DMS79 (cell line): ENCODE results near the gene ADORA1.

ENCODE experiments used
- DNase-seq: peaks from one replicate; lab custom pipeline; 2025; lab: John Stamatoyannopoulos, UW

The ADORA1 gene

GRCh38 chr1:203093754-203094410 is 33.6 kb upstream of the ADORA1 start:
- no peak for DNase-seq

- no peak for DNase-seq
Measured at GRCh38 chr1:203095061-203095690, 32.4 kb upstream of the ADORA1 start.

DNA sequence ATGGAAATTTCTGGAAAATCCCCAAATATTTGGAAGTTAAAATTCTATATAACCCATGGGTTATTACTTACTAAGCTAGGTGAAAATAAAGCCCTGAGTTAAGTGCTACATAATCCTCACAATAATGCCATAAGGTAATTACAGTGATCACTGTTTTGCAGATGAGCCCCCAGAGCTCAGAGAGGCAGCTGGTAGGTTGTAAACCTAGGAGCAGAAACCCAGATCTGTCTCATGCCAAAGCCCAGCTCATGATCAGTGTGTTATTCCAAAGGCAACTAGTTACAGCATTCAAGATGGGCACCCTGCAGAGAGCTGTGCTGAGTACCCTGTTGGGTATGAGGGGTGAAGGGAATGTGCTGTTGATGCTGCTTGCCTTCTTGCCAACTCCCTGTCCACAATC is 31.0 kb upstream of the ADORA1 start:
- no peak for DNase-seq

DNA sequence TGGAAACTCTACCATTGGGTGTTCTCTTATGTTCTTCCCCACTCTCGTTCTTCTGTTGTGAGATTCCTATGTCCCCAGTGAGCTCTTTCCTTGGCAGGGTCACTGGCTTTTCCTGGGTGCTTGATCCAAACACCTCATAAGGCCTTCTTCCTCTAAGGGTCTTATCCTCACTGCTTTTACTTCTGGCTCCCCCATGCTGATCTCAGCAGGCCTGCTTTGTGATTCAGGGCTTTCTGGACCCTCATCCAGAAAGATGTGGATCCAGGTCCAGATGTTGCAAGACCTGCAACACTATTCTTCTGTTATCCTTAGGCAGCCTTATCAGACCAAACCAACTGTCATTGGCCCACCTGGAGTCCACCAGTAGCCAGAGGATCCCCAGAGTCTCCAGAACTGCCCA is 30.5 kb upstream of the ADORA1 start:
- DNase-seq: no peak

GRCh38 chr1:203098445-203098844 is 29.1 kb upstream of the ADORA1 start:
- no peak for DNase-seq

DNA sequence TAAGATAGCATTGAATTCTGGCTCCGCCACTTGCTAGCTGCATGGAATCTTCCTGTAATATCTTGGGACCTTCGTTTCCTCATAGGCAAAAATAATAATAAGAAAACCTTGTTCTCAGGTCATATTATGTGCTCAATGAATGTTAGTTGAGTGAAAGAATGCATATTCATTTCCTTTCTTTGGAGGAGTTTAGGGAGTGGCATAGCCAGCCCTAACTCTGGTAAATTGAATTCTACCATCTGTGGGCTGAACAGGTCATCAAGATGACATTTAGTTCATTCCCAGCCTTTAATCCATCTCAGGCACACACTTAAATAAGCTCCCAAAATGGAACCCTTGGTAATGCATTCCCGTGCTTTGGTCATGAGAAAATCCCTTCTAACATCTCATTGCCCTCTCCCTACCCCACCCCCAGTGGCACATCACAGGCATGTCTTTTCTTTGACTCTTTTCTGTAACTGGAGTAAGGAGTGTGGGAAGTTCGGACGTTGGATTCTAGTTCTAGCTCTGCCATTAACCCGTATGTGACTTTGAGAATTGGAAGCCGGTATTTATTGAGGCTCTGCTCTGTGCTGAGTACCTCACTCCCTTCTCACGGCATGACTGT is 28.5 kb upstream of the ADORA1 start:
- DNase-seq: no peak

DNA sequence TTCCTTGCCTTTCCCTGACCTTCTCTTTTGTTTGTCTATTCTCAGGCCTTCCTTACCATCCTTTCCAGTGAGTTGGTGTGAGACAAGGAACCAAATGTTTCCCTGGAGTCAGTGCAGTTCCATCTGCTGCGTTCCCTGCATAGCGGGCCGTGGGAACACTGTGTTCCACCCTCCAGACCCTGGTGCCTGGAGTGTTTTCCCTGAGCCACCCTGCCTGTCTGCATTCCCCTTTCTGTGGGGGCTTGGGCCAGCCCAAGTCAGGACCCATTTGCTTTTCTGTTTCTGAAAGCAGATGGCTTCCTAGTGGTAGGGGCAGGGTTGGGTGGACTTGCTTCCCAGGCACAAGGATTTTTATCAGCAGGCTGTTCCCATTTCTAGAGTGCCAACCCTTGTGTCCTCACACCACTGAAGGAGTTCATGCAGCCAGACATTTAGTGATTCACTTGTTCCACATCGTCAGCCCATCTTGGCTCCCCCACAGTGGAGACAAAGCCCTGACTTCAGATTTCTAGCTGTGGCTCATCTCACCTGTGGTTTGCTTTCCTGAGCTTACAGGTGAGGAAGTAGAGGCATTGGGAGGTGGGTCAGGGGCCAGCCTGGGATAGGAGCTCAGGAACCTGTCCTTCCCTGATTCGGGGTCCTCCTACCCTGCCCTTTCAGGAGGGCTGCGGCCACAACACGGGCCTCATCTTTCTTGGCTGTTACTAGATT is 27.6 kb upstream of the ADORA1 start:
- no peak for DNase-seq

GRCh38 chr1:203100516-203100869 is 27.0 kb upstream of the ADORA1 start:
- DNase-seq: no peak

DNA sequence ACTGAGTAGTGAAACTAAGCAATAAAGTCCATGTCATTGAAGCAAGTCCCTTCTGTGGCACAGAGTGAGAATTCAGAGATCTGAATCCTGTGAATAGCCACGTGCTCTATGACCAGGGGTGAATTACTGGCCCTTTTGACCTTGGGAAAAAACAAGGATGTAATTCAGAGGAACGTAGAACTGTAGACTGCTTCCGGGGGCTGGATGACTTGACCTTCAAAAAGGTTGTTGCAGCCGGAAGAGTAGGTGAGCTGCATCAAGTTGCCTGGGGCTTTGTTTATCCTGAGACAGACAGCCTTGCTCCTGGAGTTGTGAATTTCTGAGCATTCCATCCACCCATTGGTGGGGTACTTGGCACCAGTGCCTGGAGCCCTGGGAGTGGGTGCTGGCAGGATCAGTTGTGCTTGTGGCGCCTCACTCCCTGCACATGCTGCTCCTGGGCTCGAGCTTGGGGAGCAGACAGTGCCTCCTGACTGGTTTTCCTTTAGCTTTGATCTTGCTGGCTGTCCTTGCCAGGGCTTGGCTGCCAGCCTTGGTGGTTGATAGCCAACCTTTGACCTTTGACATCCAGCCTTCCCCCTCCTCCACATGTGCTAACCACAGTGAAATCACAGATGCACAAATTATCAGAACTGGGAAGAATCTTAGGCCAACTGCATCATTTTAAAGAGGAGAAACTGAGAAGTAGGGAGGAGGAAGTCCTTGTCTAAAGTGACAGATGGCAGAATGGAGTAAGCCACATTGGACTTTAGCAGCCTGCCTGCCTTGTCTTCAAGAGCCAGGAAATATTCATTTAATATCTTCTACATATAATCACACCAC is 25.5 kb upstream of the ADORA1 start:
- DNase-seq: no peak

GRCh38 chr1:203103216-203103615 is 24.3 kb upstream of the ADORA1 start:
- DNase-seq: no peak

DNA sequence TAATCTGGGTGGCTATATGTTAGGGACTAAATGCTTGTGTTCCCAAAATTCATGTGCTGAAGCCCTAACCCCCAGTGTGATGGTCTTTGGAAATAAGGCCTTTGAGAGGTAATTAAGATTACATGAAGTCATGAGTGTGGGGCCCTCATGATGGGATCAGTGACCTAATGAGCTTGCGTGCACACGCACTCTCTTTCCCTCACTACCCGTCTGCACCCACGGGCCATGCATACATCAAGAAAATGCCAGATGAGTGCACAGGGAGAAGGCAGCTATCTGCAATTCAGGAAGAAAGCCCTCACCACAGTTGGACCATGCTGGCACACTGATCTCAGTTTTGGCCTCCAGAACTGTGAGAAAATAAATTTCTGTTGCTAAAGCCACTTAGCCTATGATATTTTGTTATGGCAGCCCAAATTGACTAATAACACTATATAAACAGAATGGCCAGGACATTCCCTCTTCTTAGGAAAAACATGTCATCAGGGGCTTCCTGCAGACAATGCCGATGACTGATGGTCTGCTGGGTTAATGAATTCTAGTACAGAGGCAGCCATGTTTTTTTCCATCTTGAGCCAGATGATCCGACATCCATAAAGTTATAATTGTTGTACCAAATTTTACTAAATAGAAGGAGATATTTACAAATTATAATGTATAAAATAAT is 23.6 kb upstream of the ADORA1 start:
- DNase-seq: no peak

DNA sequence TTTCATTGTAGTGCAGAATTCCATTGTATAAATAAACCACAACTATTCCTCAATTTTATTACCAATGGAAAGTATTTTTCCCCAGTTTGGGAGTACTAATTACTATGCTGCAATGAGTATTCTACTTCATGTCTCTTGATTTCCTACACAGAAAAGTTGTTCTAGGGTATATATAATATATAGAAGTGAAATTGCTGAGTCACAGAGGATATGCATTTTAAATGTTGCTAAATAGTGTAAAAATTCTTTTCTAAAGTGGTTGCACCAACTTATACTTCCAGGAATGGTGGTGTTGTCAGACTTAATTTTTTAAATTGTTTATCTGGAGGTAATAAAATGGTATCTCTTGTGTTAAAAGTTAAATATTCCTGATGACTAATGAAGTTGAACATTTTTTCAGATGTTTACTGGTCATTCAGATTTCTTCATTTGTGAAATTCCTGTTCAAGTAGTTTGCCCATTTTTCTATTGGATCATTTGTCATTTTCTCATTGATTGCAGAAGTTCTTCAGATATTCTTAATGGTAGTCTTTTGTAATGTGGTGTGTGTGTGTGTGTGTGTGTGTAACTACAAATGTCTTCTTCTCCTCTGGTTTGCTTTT is 22.6 kb upstream of the ADORA1 start:
- DNase-seq: no peak

GRCh38 chr1:203112475-203112874 is 15.1 kb upstream of the ADORA1 start:
- no peak for DNase-seq

DNA sequence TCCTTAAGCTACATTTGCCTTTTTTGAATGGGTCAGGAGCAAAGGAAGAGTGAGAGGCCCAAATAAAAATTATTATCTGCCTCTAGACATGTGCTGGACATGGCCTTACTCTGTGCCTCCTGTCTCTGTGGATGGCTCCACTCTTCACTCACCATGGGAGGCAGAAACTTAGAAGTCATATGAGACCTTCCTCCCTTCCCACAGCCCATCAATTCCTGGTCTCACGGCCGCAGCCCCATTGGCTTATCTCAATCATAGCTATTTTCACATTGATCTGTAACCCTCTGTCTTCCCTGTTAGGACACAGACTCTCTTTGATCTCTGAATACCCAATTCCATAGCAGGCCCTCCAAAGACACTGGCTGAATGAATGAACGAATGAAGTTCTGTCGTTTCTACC is 14.2 kb upstream of the ADORA1 start:
- DNase-seq: no peak

GRCh38 chr1:203114202-203114601 is 13.3 kb upstream of the ADORA1 start:
- DNase-seq: no peak

DNA sequence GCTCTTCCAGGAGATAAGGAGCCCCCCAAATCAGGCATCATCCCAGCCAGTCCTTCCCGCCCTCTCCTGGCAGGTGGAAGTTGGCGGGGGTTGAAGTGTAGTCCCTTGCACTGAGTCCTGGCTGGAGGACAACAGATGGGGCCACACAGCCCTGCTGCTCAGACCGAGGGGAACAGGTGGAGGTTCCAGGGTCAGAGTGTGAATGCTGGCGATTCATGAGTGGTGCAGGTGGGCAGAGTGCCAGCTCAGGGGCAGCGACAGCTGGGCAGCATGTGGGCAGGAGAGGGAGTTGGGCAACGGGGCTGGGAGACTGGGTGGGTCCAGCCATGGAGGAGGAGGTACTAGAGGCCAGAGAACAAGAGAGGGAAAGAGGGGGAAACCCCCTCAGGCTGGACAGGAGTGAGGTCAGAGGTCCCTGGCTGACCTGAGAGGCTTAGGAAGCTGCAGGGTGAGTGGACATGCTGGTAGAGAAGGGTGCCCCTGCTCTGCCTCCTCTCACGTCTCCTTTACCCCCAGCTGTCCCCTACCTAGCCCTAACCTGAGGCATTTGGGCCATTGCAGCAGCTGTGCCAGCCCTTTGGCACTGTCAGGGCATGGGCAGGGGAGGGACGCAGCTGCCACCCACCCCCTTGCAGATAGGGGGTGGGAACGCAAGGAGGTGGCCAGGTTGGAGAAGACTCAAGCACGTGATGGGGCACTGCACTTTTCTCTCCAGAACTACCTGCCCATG is 11.3 kb upstream of the ADORA1 start:
- DNase-seq: no peak

GRCh38 chr1:203117611-203118575 is 9.6 kb upstream of the ADORA1 start:
- no peak for DNase-seq

- DNase-seq: no peak
Measured at GRCh38 chr1:203120325-203121153, 7.0 kb upstream of the ADORA1 start.
